NB4 (cell line): ENCODE measurements around the gene SRF.

ENCODE experiments used
- POLR2A ChIP-seq: IDR thresholded peaks from 2 replicates; pipeline ENCODE4 v1.6.1; 2011; ENCODE audit warnings: mild to moderate bottlenecking; ENCODE audit not compliant: insufficient read length; ENCODE audit errors: extremely low read depth
- TF ChIP-seq, protein P1 (sequence below): IDR thresholded peaks from one replicate; pipeline ENCODE4 v1.5.1; 2012; ENCODE audit warnings: low read depth, low read length

- TF ChIP-seq, protein P1, sequence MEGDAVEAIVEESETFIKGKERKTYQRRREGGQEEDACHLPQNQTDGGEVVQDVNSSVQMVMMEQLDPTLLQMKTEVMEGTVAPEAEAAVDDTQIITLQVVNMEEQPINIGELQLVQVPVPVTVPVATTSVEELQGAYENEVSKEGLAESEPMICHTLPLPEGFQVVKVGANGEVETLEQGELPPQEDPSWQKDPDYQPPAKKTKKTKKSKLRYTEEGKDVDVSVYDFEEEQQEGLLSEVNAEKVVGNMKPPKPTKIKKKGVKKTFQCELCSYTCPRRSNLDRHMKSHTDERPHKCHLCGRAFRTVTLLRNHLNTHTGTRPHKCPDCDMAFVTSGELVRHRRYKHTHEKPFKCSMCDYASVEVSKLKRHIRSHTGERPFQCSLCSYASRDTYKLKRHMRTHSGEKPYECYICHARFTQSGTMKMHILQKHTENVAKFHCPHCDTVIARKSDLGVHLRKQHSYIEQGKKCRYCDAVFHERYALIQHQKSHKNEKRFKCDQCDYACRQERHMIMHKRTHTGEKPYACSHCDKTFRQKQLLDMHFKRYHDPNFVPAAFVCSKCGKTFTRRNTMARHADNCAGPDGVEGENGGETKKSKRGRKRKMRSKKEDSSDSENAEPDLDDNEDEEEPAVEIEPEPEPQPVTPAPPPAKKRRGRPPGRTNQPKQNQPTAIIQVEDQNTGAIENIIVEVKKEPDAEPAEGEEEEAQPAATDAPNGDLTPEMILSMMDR: no peak
- TF ChIP-seq POLR2A: no peak
Measured at GRCh38 chr6:43187821-43188220, 16.8 kb downstream of the SRF start.
